SK-N-SH treated with all-trans-retinoic acid at 6 μM for 48 hours (cell line): ENCODE measurements around the gene FHIT.
"Not testable (repeated sequence)": the region's sequence is repeated elsewhere in the genome, so short reads cannot be mapped to it uniquely, and the experiment has no call there.

Experiments used
- ATAC-seq: fragments of 200-7000 bp; cut with Tn5 transposase; 3 replicates; pipeline ENCODE4 v1.9.1; 2020; ENCODE audit warnings: mild to moderate bottlenecking, moderate library complexity
- ARNTL ChIP-seq: fragments of 450-650 bp; formaldehyde crosslinking; IDR thresholded peaks from 2 replicates; pipeline ENCODE4 v1.5.0; 2020; ENCODE audit warnings: low read depth, mild to moderate bottlenecking, moderate library complexity, borderline replicate concordance
- BACH2 ChIP-seq: fragments of 250-450 bp; sonication (Bioruptor Pico); IDR thresholded peaks from 2 replicates; pipeline ENCODE4 v1.9.0; 2021; ENCODE audit warnings: mild to moderate bottlenecking, borderline replicate concordance
- CREB5 ChIP-seq: fragments of 250-450 bp; sonication (Bioruptor Pico); IDR thresholded peaks from 2 replicates; pipeline ENCODE4 v1.5.1; 2020; ENCODE audit warnings: low read depth, mild to moderate bottlenecking, moderate library complexity
- CSDC2 ChIP-seq: fragments of 250-450 bp; sonication (Bioruptor Pico); IDR thresholded peaks from 2 replicates; pipeline ENCODE4 v1.5.0; 2020; ENCODE audit warnings: mild to moderate bottlenecking, moderate library complexity
- CSRNP3 ChIP-seq: fragments of 250-450 bp; sonication (Bioruptor Pico); IDR thresholded peaks from 2 replicates; pipeline ENCODE4 v1.5.1; 2021; ENCODE audit warnings: mild to moderate bottlenecking, moderate library complexity
- ESRRG ChIP-seq: fragments of 250-450 bp; sonication (Bioruptor Pico); IDR thresholded peaks from 2 replicates; pipeline ENCODE4 v1.6.1; 2021; ENCODE audit warnings: mild to moderate bottlenecking
- GLIS3 ChIP-seq: fragments of 250-450 bp; sonication (Bioruptor Pico); IDR thresholded peaks from 2 replicates; pipeline ENCODE4 v1.5.0; 2020; ENCODE audit warnings: mild to moderate bottlenecking, moderate library complexity
- ISL1 ChIP-seq: fragments of 250-450 bp; sonication (Bioruptor Pico); IDR thresholded peaks from 2 replicates; pipeline ENCODE4 v2.1.2; 2022; ENCODE audit warnings: mild to moderate bottlenecking, moderate library complexity
- PATZ1 ChIP-seq: fragments of 250-450 bp; sonication (Bioruptor Pico); IDR thresholded peaks from 2 replicates; pipeline ENCODE4 v1.8.0; 2020; ENCODE audit warnings: mild to moderate bottlenecking, moderate library complexity, borderline replicate concordance
- POU6F1 ChIP-seq: fragments of 250-450 bp; sonication (Bioruptor Pico); IDR thresholded peaks from 2 replicates; pipeline ENCODE4 v1.8.0; 2021; ENCODE audit warnings: low read depth, mild to moderate bottlenecking, moderate library complexity, borderline replicate concordance
- PPARA ChIP-seq: fragments of 250-450 bp; sonication (Bioruptor Pico); IDR thresholded peaks from 2 replicates; pipeline ENCODE4 v1.5.0; 2020; ENCODE audit warnings: mild to moderate bottlenecking, borderline replicate concordance
- RARB ChIP-seq: fragments of 250-450 bp; sonication (Bioruptor Pico); IDR thresholded peaks from 2 replicates; pipeline ENCODE4 v1.8.0; 2021; ENCODE audit warnings: mild to moderate bottlenecking, moderate library complexity
- SNAI2 ChIP-seq: fragments of 250-450 bp; sonication (Bioruptor Pico); IDR thresholded peaks from 2 replicates; pipeline ENCODE4 v1.5.0; 2020; ENCODE audit warnings: mild to moderate bottlenecking, moderate library complexity
- TCF4 ChIP-seq: fragments of 250-450 bp; sonication (Bioruptor Pico); IDR thresholded peaks from 2 replicates; pipeline ENCODE4 v1.8.0; 2021; ENCODE audit warnings: mild to moderate bottlenecking, moderate library complexity, borderline replicate concordance
- TOX ChIP-seq: fragments of 250-450 bp; sonication (Bioruptor Pico); IDR thresholded peaks from 2 replicates; pipeline ENCODE4 v1.8.0; 2021; ENCODE audit warnings: mild to moderate bottlenecking, moderate library complexity, borderline replicate concordance
- TSHZ2 ChIP-seq: fragments of 250-450 bp; sonication (Bioruptor Pico); IDR thresholded peaks from 2 replicates; pipeline ENCODE4 v1.5.0; 2020; ENCODE audit warnings: mild to moderate bottlenecking, moderate library complexity
- ZFP3 ChIP-seq: fragments of 250-450 bp; sonication (Bioruptor Pico); IDR thresholded peaks from 2 replicates; pipeline ENCODE4 v1.5.0; 2020; ENCODE audit warnings: mild to moderate bottlenecking, moderate library complexity
- ZFP30 ChIP-seq: fragments of 450-650 bp; formaldehyde crosslinking; IDR thresholded peaks from 2 replicates; pipeline ENCODE4 v1.5.0; 2022; ENCODE audit warnings: mild to moderate bottlenecking, moderate library complexity
- ZNF565 ChIP-seq: fragments of 450-650 bp; formaldehyde crosslinking; conservative IDR thresholded peaks from 2 replicates; pipeline ENCODE4 v1.5.0; 2020; ENCODE audit warnings: low read depth, mild to moderate bottlenecking, moderate library complexity

FHIT gene

GRCh38 chr3:61194892-61195538 lies 56.2 kb downstream of the FHIT start:
- TF ChIP-seq ZFP3 = no peak
- no peak for TF ChIP-seq BACH2
- TF ChIP-seq ESRRG (CRISPR knock-in tag) = no peak
- TF ChIP-seq CSRNP3 (CRISPR knock-in tag) = no peak
- TF ChIP-seq POU6F1 (CRISPR knock-in tag) = no peak
- TF ChIP-seq TOX (CRISPR knock-in tag) = no peak
- TF ChIP-seq ARNTL (CRISPR knock-in tag) = no peak
- TF ChIP-seq CSDC2 = no peak
- no peak for TF ChIP-seq SNAI2
- no peak for TF ChIP-seq ZNF565 (CRISPR knock-in tag)
- TF ChIP-seq RARB (CRISPR knock-in tag) = no peak
- ATAC-seq = no peak

DNA sequence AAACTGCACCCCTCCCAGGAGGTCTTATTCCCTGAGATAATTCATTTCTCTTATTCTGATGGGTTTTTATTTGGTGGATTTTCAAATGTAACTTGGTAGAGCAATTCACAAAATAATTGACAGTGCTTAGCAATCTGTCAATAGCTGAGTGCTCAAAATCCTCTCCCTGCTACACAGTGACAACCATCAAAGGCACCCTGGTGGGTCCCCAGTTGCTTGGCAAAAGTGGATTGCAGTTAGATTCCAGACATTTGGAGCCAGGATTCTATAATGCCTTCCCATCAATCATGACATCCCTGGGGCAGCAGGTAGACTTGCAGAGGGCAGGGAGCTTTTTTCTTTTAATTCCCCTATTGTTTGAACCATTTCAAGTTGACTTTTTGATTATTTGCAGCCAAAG lies 59.0 kb downstream of the FHIT start:
- no peak for TF ChIP-seq TSHZ2 (CRISPR knock-in tag)
- no peak for ATAC-seq

GRCh38 chr3:61190205-61190604 lies 61.0 kb downstream of the FHIT start:
- not testable (repeated sequence) for ATAC-seq

GRCh38 chr3:61186030-61186429 lies 65.2 kb downstream of the FHIT start:
- no peak for ATAC-seq
- TF ChIP-seq ARNTL (CRISPR knock-in tag) (no peak), TCF4 (CRISPR knock-in tag) (no peak), BACH2 (no peak), ZFP30 (CRISPR knock-in tag) (no peak), POU6F1 (CRISPR knock-in tag) (no peak), PATZ1 (CRISPR knock-in tag) (no peak), TSHZ2 (CRISPR knock-in tag) (no peak), GLIS3 (CRISPR knock-in tag) (no peak), CREB5 (no peak), PPARA (CRISPR knock-in tag) (no peak), CSRNP3 (CRISPR knock-in tag) (no peak), ISL1 (CRISPR knock-in tag) (no peak)
- TF ChIP-seq, all 23 proteins: peak for 0
